ENCODE data around the gene RIC8A.

Gene RIC8A

DNA sequence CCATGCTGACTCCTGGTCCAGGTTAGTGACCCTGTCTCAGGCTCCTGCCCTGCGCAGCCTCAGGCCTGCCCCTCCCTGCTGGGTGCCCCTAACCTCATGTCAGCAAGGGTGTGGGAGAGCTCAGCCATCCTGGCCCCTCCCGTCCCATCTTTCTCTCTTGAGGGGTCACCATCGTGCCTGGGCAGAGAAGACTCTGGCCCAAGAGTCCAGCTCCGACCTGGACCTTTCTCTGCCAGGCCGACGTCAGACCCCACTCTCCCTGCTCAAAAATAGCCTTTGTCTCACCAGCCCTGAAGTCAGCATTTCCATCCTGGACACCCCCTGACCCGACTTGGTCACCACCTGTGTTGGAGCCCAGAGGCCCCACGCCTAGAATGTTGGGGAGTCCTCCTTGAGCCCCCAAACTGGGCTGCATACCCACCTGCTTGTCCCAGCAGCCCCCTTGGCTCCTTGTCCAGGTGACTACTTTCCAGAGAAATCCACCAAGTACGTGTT lies 9.7 kb upstream of the RIC8A start:
- Histone ChIP-seq H3K27me3 (no peaks in the 10 kb centered on the region), H3K27ac (no peak overlapping the region; the same call in 1 of the 2 replicates), H4K20me1 (peaks cover 12% of the 10 kb centered on the region), H3K4me2 (no peak overlapping the region), H3K9ac (no peak overlapping the region), H3K4me3 (no peak overlapping the region), H3K4me1 (0 out of 2 replicates have a peak, but pooled peaks cover 8% of the 10 kb centered on the region), H3K36me3 (peaks cover 20% of the 10 kb centered on the region), H3K9me3 (no peaks in the 10 kb centered on the region)
- no peak for TF ChIP-seq Cebpa-rat (IDR thresholded peaks at IDR 0.05)

DNA sequence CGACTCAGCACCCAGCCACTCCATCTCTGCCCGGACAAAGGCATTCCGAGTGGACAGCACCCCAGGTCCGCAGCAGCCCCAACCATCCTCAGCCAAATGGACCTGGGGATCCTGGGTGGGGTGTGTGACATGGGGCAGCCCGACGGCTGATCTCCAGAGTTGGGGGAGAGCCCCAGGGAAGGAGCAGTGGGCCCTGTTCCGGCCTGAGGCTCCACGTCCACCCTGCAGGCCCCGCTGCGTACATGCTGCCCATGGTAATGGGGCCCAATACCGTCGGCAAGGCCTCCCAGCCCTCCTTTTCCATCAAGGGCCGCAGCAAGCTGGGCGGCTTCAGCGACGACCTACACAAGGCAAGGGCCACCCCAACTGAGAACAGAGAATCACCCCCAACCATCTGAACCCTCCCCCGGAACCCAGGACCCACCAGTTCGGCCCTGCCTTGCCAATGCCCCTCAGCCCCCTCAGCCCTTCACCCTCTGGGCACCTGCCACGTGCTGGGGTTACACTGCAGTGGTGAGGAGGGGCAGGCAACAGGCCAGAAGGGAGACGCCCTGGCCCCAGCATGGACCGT lies 9.2 kb upstream of the RIC8A start:
- H3K36me3 ChIP-seq, result peaks cover 26% of the 10 kb centered on the region
- 0 out of 2 replicates have a peak, but pooled peaks cover 8% of the 10 kb centered on the region for H3K4me1 ChIP-seq
- H3K4me2 ChIP-seq, result no peak overlapping the region
- no peaks in the 10 kb centered on the region for H3K27me3 ChIP-seq
- H3K27ac ChIP-seq, result no peak overlapping the region; the same call in 1 of the 2 replicates
- no peaks in the 10 kb centered on the region for H3K9me3 ChIP-seq
- H4K20me1 ChIP-seq, result peaks cover 17% of the 10 kb centered on the region
- H3K9ac ChIP-seq, result no peak overlapping the region
- H3K4me3 ChIP-seq, result no peak overlapping the region
- no peak for TF ChIP-seq Cebpa-rat (IDR thresholded peaks at IDR 0.05)

DNA sequence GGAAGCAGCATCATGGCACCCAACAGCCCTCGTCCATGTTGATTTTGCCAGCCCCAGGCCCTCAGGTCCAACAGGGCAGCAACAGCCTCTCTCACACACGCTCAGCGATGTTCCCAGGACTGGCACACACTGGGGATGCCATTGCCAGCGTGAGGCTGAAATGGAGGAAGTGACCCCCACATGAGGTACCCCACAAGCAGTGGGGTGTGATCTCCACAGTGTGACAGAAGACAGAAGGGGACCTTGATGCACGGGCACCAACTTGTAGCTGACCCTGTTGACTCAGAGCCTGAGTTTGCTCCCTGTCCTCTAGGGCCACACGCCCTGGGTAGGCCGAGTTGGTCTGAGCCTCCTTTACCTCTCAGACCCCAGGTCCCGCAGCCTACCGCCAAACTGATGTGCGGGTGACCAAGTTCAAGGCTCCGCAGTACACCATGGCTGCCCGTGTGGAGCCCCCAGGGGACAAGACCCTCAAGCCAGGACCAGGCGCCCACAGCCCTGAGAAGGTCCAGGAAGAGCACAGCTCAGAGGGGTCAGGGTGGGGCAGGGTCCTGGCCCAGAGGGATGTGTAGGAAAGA lies 8.4 kb upstream of the RIC8A start:
- Histone ChIP-seq H3K9ac (no peak overlapping the region), H3K27me3 (no peaks in the 10 kb centered on the region), H4K20me1 (peaks cover 25% of the 10 kb centered on the region), H3K4me3 (no peak overlapping the region), H3K4me1 (0 out of 2 replicates have a peak, but pooled peaks cover 12% of the 10 kb centered on the region), H3K36me3 (peaks cover 33% of the 10 kb centered on the region), H3K27ac (no peak overlapping the region), H3K4me2 (no peak overlapping the region), H3K9me3 (no peaks in the 10 kb centered on the region)
- TF ChIP-seq Cebpa-rat (IDR thresholded peaks at IDR 0.05), result no peak

DNA sequence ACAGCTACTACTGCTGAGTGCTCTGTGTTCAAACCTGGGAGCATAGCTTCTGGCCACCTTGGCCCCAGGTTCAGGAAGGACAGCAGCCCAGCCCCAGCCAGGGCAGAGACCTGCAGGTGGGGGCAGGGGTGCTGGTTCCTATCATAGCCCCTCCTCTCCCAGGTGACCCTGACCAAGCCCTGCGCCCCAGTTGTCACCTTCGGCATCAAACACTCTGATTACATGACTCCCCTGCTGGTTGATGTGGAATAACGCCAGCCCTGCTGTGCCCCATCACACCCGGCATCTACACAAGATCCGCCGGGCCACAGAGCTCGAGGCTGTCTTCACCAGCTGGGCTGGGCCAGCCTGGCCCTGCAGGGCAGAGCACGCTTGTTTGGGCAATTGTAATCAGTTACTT lies 7.7 kb upstream of the RIC8A start:
- Histone ChIP-seq H3K4me3 (no peak overlapping the region), H3K4me2 (no peak overlapping the region), H3K36me3 (peaks cover 40% of the 10 kb centered on the region), H3K9me3 (no peaks in the 10 kb centered on the region), H3K27me3 (no peaks in the 10 kb centered on the region), H3K27ac (no peak overlapping the region), H3K9ac (no peak overlapping the region), H4K20me1 (peaks cover 32% of the 10 kb centered on the region), H3K4me1 (peaks cover 16% of the 10 kb centered on the region)
- TF ChIP-seq Cebpa-rat (IDR thresholded peaks at IDR 0.05), result no peak

DNA sequence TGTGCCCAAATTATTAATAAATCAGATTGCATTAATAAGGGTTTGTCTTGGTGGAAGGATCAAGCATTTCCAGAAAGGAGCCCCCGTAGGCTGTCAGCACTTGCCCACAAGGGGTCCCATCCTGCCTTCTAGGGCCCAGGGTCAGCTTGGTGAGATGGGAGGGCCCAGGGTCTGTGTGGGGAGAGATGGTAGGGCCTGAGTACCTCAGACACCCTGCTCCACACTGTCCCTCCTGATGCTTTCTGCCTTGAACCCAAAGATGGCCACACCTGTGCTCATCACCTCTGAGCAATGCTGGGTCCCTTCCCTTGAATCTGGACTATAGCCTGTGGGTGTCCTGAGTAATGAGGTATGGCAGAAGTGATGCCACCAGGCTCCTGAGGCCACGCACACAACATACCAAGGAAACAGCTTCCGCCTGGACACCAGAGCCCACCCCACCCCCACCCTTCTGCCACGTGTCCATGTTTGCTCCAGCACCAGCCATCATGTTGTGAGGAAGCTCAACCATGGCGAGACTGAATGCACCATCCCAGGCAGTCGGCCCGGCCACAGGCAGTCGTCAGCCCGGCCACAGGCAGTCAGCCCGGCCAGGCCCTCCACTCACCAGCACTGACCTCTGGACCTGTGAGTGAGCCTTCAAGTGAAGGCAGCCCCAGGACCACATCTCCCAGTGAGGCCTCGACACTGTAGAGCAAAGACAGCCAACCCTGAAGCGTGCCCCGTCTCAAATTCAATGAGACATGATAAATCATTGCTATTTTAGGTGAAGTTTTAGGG lies 7.1 kb upstream of the RIC8A start:
- Histone ChIP-seq H3K9ac (no peak overlapping the region), H3K9me3 (no peaks in the 10 kb centered on the region), H3K4me2 (no peak overlapping the region), H3K27ac (no peak overlapping the region), H3K36me3 (peaks cover 47% of the 10 kb centered on the region), H4K20me1 (peaks cover 38% of the 10 kb centered on the region), H3K27me3 (no peaks in the 10 kb centered on the region), H3K4me1 (peaks cover 22% of the 10 kb centered on the region), H3K4me3 (no peak overlapping the region)
- TF ChIP-seq Cebpa-rat (IDR thresholded peaks at IDR 0.05), result no peak

DNA sequence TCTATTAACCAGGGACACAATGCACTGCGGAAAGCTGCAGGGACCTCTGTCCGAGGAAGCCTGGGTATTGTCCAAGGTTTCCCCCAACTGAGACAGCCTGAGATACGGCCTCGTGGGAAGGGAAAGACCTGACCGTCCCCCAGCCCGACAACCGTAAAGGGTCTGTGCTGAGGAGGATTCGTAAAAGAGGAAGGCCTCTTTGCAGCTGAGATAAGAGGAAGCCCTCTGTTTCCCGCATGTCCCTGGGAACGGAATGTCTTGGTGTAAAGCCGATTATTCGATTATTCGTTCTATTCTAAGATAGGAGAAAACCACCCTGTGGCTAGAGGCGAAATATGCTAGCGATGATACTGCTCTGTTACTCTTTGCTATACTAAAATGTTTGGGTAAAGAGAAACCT lies 5.5 kb upstream of the RIC8A start:
- peaks cover 34% of the 10 kb centered on the region for H3K4me1 ChIP-seq
- no peaks in the 10 kb centered on the region for H3K9me3 ChIP-seq
- H3K9ac ChIP-seq, result peak overlapping the region; percentile 29; the same call in 1 of the 2 replicates
- H3K27ac ChIP-seq, result no peak overlapping the region
- no peaks in the 10 kb centered on the region for H3K27me3 ChIP-seq
- no peak for TF ChIP-seq Cebpa-rat (IDR thresholded peaks at IDR 0.05)
- H3K4me3 ChIP-seq, result no peak overlapping the region
- H4K20me1 ChIP-seq, result peaks cover 54% of the 10 kb centered on the region
- H3K4me2 ChIP-seq, result no peak overlapping the region
- peaks cover 53% of the 10 kb centered on the region for H3K36me3 ChIP-seq

DNA sequence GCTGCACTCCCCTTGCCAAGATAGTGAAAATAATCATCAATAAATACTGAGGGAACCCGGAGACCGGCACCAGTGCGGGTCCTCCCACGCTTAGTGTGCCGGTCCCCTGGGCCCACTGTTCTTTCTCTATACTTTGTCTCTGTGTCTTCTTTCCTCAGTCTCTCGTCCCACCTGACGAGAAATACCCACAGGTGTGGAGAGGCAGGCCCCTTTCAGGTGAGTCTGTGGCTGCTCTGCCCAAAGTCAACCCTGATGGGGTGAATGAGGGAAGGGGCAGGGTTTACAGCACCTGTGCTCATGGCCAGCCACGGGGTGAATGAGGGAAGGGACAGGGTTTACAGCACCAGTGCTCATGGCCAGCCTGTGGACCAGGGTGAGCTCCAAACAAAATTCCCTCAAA lies 5.0 kb upstream of the RIC8A start:
- Histone ChIP-seq H3K27ac (no peak overlapping the region), H3K4me3 (no peak overlapping the region), H3K4me1 (peaks cover 34% of the 10 kb centered on the region), H3K9me3 (no peaks in the 10 kb centered on the region), H3K36me3 (peaks cover 53% of the 10 kb centered on the region), H3K9ac (no peak overlapping the region), H4K20me1 (peaks cover 55% of the 10 kb centered on the region), H3K27me3 (no peaks in the 10 kb centered on the region), H3K4me2 (no peak overlapping the region)
- no peak for TF ChIP-seq Cebpa-rat (IDR thresholded peaks at IDR 0.05)

DNA sequence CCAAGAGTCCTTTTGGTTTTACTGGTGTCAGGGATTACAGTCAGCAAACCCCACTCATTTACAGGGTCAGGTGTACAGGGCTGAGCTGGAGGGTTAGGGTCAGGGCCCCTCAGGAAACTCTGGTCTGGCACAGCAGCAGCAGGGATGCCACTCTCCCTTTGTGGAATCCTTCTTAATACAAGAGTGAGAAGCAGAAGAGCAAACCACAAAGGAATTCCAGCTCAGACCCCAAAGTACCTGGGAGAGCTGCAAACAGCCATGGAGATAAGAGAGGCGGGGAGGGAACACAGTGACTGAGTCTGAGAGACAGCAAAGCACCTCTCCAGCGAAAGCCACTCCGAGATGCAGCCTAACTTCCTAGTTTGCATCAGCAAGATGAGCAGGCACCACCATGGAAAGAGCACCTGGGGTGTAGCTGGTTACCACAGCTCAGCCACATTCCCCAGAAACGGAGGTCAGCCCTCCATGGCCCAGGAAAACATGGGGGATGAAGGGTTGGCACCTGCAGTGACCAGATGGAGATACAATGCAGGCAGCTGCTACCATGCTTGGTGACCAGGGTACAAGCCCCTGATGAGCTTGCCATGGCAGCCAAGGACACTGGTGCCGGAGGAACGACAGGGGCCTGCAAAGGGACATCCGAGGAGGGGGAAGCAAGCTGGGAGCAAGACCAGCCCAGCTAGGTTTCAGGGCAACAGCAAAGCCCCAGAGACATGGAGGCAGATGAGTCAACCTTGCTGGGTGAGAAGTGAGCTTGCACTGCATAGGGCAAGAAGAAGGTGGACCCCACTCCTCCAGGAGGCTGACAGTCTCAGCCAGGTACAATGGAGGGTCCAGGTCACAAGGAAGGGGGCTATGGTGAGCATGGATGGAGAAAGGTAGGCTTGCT lies 4.2 kb upstream of the RIC8A start:
- Histone ChIP-seq H3K4me3 (no peak overlapping the region), H4K20me1 (peaks cover 55% of the 10 kb centered on the region), H3K36me3 (peaks cover 53% of the 10 kb centered on the region), H3K4me1 (peaks cover 34% of the 10 kb centered on the region), H3K27ac (no peak overlapping the region), H3K9me3 (no peaks in the 10 kb centered on the region), H3K9ac (no peak overlapping the region), H3K27me3 (no peaks in the 10 kb centered on the region), H3K4me2 (no peak overlapping the region)
- TF ChIP-seq Cebpa-rat (IDR thresholded peaks at IDR 0.05), result no peak

DNA sequence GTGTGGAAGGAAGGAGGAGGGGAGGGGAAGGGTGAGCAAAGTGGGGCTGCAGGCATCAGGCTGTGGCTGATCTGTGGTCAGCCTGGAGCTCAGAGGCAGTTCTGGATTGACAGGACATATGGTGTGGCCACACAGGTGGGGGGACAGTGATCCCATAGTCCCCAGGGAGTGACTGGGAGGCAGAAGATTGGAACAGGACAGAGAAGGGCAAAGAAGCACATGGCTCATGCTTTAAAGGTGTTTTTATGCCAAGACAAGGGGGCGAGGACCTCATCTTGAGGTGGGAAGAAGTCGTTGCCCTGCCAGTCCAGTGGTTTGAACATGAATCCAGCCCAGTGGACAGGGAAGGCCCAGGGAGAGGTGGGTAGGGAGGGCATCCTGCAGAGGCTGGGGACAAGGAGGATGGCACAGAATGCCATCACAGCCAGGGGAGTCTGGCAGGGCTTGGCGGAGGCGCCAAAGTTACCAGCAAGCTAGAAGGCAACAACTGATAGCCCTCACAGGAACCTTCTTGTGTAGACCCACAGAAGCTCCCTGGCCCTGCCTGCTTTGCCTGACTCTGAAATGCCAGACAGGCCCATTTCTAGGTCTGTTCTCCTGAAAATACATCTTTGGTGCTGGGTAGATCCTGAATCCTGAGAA lies 3.4 kb upstream of the RIC8A start:
- Histone ChIP-seq H3K4me3 (no peak overlapping the region), H3K36me3 (peaks cover 53% of the 10 kb centered on the region), H3K9me3 (no peaks in the 10 kb centered on the region), H3K4me2 (no peak overlapping the region), H3K27ac (no peak overlapping the region), H3K4me1 (peaks cover 35% of the 10 kb centered on the region), H3K27me3 (no peaks in the 10 kb centered on the region), H4K20me1 (peaks cover 56% of the 10 kb centered on the region), H3K9ac (no peak overlapping the region)
- TF ChIP-seq Cebpa-rat (IDR thresholded peaks at IDR 0.05), result no peak
